ENCODE results near the gene DPPA5.
A peak's percentile ranks its signal among the peaks of the same experiment; 100 is the strongest.
"Not testable (repeated sequence)": the region's sequence is repeated elsewhere in the genome, so short reads cannot be mapped to it uniquely, and the experiment has no call there.

DPPA5 gene

GRCh38 chr6:73363537-73363875 is 9.4 kb upstream of the DPPA5 start:
- DNase-seq: no peak

DNA sequence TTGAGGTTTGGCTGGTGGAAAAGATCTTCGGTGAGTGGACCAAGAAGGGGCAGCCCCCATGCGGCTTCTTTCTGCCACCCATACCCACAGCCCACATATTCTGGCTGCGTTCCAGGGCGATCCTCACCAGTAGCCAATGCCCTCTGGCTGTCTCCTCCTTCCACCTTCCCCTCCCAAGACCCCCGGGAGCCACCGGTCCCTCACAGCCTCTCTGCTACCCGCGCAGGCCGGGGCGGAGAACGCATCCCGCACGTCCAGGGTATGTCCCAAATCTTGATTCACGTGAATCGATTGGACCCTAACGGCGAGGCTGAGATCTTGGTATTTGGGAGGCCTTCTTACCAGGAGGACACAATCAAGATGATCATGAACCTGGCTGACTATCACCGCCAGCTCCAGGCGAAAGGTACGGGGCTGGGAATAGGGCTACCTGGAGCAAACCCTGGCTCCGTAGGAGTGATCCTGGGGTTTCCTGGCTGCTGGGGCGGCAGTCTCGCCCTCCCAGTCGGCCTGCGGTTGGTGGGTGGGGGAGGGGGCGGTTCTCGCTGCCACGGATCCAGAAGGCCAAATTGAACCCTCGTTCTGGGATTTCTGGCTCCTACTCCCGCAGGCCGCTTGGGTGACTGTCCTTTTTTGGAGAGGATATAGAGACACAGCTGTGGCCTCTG is 8.9 kb upstream of the DPPA5 start:
- no peak for DNase-seq

DNA sequence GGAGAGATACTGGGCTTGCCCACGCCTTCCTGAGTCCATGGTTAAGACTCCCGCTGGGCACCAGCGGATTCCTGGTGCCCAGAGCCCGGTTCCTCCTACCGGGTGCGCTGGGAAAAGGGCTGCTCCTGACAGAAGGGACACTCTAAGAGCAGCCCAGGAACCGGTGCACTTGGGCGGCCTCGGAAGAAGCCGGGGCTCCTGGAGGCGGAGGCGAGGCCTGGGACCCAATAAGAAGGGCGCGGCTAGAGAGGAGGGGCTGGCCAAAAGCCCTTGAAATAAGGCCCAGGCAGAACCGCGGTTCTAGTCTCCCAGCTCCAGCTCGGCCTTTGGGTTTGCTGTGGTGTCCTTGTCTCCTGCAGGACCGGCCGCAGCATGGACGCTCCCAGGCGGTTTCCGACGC is 8.3 kb upstream of the DPPA5 start, which contains the start of gene KHDC3L:
TSS of gene KHDC3L (plus strand) at position 301 of the 400 bp plus-strand sequence. CDS start at position 373, 72 bp downstream.
- DNase-seq: no peak

GRCh38 chr6:73349311-73349710 is 4.8 kb downstream of the DPPA5 start:
- no peak for DNase-seq

- DNase-seq: no peak
Measured at GRCh38 chr6:73348550-73349204, 5.4 kb downstream of the DPPA5 start.

DNA sequence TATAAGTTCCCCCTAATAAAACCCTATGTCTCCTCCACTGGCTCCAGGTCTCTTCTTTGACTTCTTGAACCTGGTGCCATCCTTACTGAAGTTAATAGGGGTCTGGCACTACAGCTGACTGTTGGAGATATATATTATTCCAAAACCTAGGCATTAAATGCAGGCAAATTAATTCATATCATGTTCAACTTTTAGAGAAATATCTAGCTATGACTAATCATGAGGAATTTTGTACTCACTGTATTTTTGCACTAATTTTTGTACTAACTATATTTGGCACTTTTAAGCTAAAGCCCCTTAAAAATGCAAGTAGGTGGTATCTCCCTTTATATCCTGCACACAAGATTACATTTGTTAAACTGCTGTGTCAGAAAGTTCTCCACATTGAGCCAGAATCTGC is 10.9 kb downstream of the DPPA5 start:
- no peak for DNase-seq

GRCh38 chr6:73342174-73342573 is 11.9 kb downstream of the DPPA5 start:
- no peak for DNase-seq

DNA sequence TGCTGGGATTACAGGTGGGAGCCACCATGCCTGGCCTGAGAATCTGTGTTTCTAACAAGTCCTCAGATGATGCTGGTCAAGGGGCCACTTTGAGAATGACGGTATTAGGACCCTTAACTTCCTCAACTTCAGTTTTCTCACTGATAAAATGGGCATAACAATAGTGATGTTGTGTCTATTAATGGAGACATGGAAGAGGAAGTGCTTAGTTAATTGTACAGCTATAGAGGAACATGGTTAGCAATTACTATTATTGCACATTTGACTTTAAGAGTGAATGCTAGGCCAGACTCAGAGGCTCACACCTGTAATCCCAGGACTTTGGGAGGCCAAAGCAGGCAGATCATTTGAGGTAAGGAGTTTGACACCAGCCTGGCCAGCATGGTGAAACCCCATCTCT is 12.7 kb downstream of the DPPA5 start:
- DNase-seq: no peak

- no peak for DNase-seq
Measured at GRCh38 chr6:73340048-73340447, 14.0 kb downstream of the DPPA5 start.

DNA sequence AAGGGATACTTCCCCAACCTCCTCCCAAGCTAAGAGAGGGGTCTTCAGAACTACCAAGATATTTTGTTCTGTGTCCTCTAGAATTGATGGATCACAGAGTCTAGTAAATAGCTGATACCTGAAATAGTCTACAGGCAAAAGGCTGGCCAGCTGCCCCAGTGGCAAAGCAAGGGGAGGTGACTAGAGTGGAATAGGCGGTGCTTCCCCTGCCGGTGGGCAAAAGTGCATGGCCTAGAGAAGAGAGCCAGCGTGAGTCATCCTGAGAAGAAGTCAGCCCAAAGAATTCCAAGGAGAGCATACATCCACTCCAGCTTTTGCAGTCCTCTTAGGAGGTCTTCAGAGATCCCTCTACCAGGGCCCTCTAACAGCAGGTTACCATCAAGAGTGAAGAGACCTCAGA is 14.7 kb downstream of the DPPA5 start:
- DNase-seq: no peak

DNA sequence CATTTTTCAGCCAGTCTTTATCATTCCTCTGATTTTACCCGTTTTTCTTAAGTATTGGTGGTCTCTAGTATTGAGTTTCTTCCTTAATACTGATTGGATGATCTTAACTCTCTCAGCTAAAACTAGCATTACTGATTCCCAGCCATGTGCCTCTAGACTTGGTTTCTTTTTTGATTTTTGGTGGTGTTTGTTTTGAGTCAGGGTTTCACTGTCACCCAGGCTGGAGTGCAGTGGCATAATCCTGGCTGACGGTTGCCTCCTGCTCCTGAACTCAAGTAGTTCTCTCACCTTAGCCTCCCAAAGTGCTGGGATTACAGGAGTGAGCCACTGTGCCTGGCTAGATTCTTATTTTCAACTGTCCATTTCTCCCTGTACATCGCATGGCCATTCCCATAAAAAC is 24.9 kb downstream of the DPPA5 start:
- DNase-seq: no peak

GRCh38 chr6:73328790-73329189 is 25.3 kb downstream of the DPPA5 start:
- no peak for DNase-seq

DNA sequence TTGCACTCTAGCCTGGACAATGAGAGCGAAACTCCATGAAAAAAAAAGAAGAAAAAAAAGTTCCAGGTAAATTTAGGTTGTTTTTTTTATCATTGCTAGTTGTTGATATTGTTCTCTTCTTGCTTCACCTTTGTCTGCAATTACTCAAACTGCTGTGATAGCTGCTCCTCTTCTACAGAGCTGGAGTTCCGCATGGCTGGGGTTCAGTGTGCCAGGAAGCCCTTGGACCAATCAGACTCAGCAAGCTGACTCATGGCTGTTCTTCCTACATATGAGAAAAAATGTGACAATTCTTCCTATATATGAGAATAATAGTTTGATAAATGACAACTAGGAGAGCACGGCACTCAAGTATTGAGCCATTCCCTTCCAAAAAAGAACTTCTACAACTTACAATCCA is 28.4 kb downstream of the DPPA5 start:
- DNase-seq: no peak

- no peak for DNase-seq
Measured at GRCh38 chr6:73323323-73323722, 30.8 kb downstream of the DPPA5 start.

- peak in 1 of 2 donors; percentile 9 for DNase-seq
Measured at GRCh38 chr6:73314577-73315492, 39.2 kb downstream of the DPPA5 start.

DNA sequence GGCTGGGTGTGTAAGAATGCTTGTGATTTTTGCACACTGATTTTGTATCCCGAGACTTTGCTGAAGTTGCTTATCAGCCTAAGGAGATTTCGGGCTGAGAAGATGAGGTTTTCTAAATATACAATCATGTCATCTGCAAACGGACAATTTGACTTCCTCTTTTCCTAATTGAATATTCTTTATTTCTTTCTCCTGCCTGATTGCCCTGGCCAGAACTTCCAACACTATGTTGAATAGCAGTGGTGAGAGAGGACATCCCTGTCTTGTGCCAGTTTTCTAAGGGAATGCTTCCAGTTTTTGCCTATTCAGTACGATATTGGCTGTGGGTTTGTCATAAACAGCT is 43.6 kb downstream of the DPPA5 start:
- DNase-seq: not testable (repeated sequence)

DNA sequence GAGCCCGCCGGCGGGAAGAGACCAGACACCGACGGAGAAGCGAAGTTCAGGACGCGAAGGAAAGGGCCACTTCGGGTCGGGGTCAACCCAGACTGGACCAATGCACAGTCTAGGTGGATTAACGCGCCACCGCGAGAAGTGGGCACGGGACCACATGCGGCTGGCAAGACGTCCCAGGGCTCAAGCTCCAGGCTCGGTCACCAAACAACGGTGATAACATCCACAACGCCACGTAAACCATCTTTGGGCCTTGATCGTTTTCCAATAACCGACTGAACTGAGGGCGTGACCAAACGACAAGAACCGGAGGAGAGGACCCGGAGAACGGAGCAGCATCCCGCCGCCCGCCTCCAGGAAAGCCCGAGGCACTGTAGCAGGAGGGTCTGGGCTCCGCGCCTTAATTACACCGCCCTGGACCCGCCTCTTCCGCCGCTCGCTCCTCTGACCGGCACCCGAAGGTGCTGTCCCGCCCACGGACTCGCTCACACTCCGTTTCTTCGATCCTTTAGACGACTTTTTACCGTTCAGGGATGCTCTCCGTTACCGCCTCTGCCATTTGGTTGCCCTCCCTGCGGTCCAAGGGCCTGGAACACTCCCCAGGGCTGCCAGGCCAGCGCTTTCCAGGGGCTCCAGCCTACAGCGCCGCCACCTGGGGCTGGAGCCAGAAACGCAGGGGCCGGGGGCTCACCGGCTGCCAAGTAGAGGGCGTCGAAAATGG is 44.1 kb downstream of the DPPA5 start:
- peak; percentile 48 to 55 for DNase-seq

DNA sequence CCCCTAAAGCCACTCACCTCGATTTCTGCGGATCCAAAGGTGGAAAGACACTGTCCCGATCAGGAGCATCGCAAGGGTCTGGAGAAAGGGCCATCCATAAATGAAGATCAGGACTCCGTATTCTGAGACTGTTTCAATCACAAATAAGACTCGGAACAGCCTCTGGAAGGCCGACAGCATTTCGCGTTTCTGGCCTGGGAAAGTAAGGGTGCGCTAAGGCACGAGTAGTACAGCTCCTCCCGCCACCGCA is 44.6 kb downstream of the DPPA5 start:
- no peak for DNase-seq

- no peak for DNase-seq
Measured at GRCh38 chr6:73308712-73309534, 45.2 kb downstream of the DPPA5 start.

DNA sequence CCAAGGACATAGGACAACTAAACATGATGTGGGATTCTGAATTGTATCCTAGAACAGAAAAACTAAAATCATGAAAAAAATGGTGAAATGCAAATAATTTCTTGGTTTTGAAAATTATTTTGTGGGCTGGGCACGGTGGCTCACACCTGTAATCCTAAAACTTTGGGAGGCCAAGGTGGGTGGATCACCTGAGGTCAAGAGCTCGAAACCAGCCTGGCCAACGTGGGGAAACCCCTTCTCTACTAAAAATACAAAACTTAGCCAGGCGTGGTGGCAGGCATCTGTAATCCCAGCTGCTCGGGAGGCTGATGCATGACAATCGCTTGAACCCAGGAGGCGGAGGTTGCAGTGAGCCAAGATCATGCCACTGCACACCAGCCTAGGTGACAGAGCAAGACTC is 50.3 kb downstream of the DPPA5 start:
- DNase-seq: not testable (repeated sequence)

Data from stimulated activated CD4-positive, alpha-beta T cell treated with anti-CD3 and anti-CD28 coated beads, Interleukin-2, amount 100 ng/mL, for 48 hours (primary cell).